Measurements from ENCODE around the gene OR14A16.

OR14A16 gene

DNA sequence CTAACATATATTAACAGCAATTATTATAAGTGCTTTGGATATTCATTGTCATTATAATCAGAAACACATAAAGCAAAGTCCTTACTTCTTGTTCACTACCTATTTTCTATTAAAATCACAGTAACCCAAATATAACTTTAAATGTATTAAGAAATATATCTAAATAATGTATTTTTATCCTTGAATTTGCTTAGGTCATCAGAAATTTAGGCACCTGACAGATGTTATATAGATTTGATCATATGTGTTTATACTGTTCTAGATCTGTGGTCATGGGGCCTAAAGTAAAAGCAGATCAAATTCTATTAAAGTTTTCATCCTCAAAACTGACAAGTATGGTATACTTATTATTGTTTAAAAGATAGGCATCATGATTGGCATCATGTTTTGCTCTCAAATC, 54.3 kb downstream of the OR14A16 start:
- DNase-seq (ENCODE audit: low spot score): no peak
